HepG2 (cell line): ENCODE data around the gene BCAS3. TPM values are rescaled to one million over a fixed set of nuclear protein-coding genes. Genes with fewer than 3 reads are reported as not detected.

Experiments
- ATF6 ChIP-seq: sonication (generic); formaldehyde crosslinking; conservative IDR thresholded peaks from 2 replicates; pipeline ENCODE4 v1.4.0; 2020; ENCODE audit warnings: missing genetic modification reagents
- CHD2 ChIP-seq: IDR thresholded peaks from 2 replicates; pipeline ENCODE4 v1.6.1; 2011; ENCODE audit warnings: low read depth, low read length, improper control_type of control experiment
- EZH2 ChIP-seq: conservative IDR thresholded peaks from 2 replicates; pipeline ENCODE4 v1.6.1; 2012; ENCODE audit warnings: mild to moderate bottlenecking, low read depth, low read length, moderate library complexity
- JARID2 ChIP-seq: sonication (generic); formaldehyde crosslinking; IDR thresholded peaks from 2 replicates; pipeline ENCODE4 v1.8.1; 2023; ENCODE audit warnings: missing genetic modification reagents, inconsistent platforms; ENCODE audit not compliant: insufficient replicate concordance
- MAFK ChIP-seq, 2 experiments: IDR thresholded peaks in 1 of 2; conservative IDR thresholded peaks in 1 of 2; 2 replicates each; pipeline ENCODE4 v1.6.1; 2011; ENCODE audit warnings: improper control_type of control experiment in 2 of 2, low read length in 2 of 2
- NFIC ChIP-seq: IDR thresholded peaks from 2 replicates; pipeline ENCODE4 v1.6.1; 2012; ENCODE audit warnings: mild to moderate bottlenecking, low read length, inconsistent platforms
- RXRA ChIP-seq: sonication (generic); formaldehyde crosslinking; IDR thresholded peaks from 2 replicates; pipeline ENCODE4 v1.5.1; 2020; ENCODE audit warnings: missing genetic modification reagents
- SMARCE1 ChIP-seq: fragments of 450-650 bp; IDR thresholded peaks from 2 replicates; pipeline ENCODE4 v1.6.1; 2017; ENCODE audit warnings: borderline replicate concordance
- SRSF9 ChIP-seq: fragments of 200-400 bp; formaldehyde crosslinking; IDR thresholded peaks from 2 replicates; pipeline ENCODE4 v1.6.1; 2018; ENCODE audit warnings: borderline replicate concordance, mild to moderate bottlenecking, low read depth, low read length; ENCODE audit not compliant: insufficient read depth, poor library complexity, severe bottlenecking
- SRY ChIP-seq: sonication (generic); formaldehyde crosslinking; IDR thresholded peaks from 2 replicates; pipeline ENCODE4 v1.8.0; 2022; ENCODE audit warnings: mild to moderate bottlenecking, missing genetic modification reagents
- SYNCRIP ChIP-seq: fragments of 200-400 bp; formaldehyde crosslinking; IDR thresholded peaks from 2 replicates; pipeline ENCODE4 v1.6.1; 2018; ENCODE audit warnings: mild to moderate bottlenecking, low read depth, low read length; ENCODE audit not compliant: insufficient read depth
- TAF1 ChIP-seq: sonication (generic); formaldehyde crosslinking; IDR thresholded peaks from 2 replicates; pipeline ENCODE4 v1.4.0; 2020; ENCODE audit warnings: missing genetic modification reagents
- TEAD2 ChIP-seq: sonication (generic); formaldehyde crosslinking; IDR thresholded peaks from 2 replicates; pipeline ENCODE4 v1.9.0; 2021; ENCODE audit warnings: missing genetic modification reagents
- TEAD3 ChIP-seq: optimal IDR thresholded peaks from 2 replicates; pipeline ENCODE3; 2016; ENCODE audit warnings: borderline replicate concordance
- TIGD3 ChIP-seq: sonication (generic); formaldehyde crosslinking; IDR thresholded peaks from 2 replicates; pipeline ENCODE4 v1.5.1; 2020; ENCODE audit warnings: mild to moderate bottlenecking, missing genetic modification reagents, borderline replicate concordance
- ZBTB14 ChIP-seq: sonication (generic); formaldehyde crosslinking; IDR thresholded peaks from 2 replicates; pipeline ENCODE4 v1.4.0; 2020; ENCODE audit warnings: missing genetic modification reagents
- ZNF253 ChIP-seq: sonication (generic); formaldehyde crosslinking; IDR thresholded peaks from 2 replicates; pipeline ENCODE4 v1.8.0; 2022; ENCODE audit warnings: mild to moderate bottlenecking, missing genetic modification reagents, borderline replicate concordance
- ZNF546 ChIP-seq: sonication (generic); formaldehyde crosslinking; conservative IDR thresholded peaks from 2 replicates; pipeline ENCODE4 v1.8.1; 2023; ENCODE audit warnings: mild to moderate bottlenecking, missing genetic modification reagents
- ZNF710 ChIP-seq: sonication (generic); formaldehyde crosslinking; IDR thresholded peaks from 2 replicates; pipeline ENCODE4 v1.5.0; 2020; ENCODE audit warnings: mild to moderate bottlenecking, missing genetic modification reagents, borderline replicate concordance
- ZNF782 ChIP-seq: sonication (generic); formaldehyde crosslinking; IDR thresholded peaks from 2 replicates; pipeline ENCODE4 v1.4.0; 2020; ENCODE audit warnings: missing genetic modification reagents, mild to moderate bottlenecking, borderline replicate concordance
- ZSCAN5A ChIP-seq: sonication (generic); formaldehyde crosslinking; IDR thresholded peaks from 2 replicates; pipeline ENCODE4 v1.8.0; 2022; ENCODE audit warnings: mild to moderate bottlenecking, missing genetic modification reagents, borderline replicate concordance
- polyA plus RNA-seq, 8 experiments: library from polyadenylated mRNA; depleted of rRNA in 3 of 8; stranded (reverse) in 7 of 8; unstranded in 1 of 8; fragments of >200 nt; fragmentation: Illumina TruSeq in 4 of 8; extraction: Trizol in 4 of 8; gene quantifications; 2 replicates each; pipeline versions ENCODE4 v1.2.1 to v1.2.3, GENCODE V29; 2011 to 2016; ENCODE audit warnings: low read depth in 4 of 8, missing spikeins in 1 of 8, mixed read lengths in 1 of 8; ENCODE audit not compliant: insufficient read depth in 1 of 8
- total RNA-seq, 5 experiments: library from RNA; depleted of rRNA; stranded (reverse); fragments of >200 nt; fragmentation: Illumina TruSeq; extraction: Trizol; gene quantifications; 2 replicates each; pipeline ENCODE4 v1.2.3, GENCODE V29; 2016; ENCODE audit warnings: low read depth in 1 of 5

The BCAS3 gene
- total and polyA plus RNA-seq, 2 of the 13 experiments (the other 11 are each of a cell fraction or from before 2014, with no cell fraction given): 10.7 to 11.2 TPM

- TF ChIP-seq SRSF9: no peak
- peak in 1 of 2 experiments; percentile 24; a peak in 2 of 4 replicates for TF ChIP-seq MAFK (conservative IDR thresholded peaks at IDR 0.05 in 1 of 2, IDR thresholded peaks at IDR 0.05 in 1 of 2; ENCODE audit: low read length in 2 of 2)
- peak; percentile 80; the same call in 1 of the 2 replicates for TF ChIP-seq ATF6 (CRISPR knock-in tag)
- TF ChIP-seq CHD2: no peak
- TF ChIP-seq TIGD3 (CRISPR knock-in tag): no peak
- TF ChIP-seq SYNCRIP: no peak
- TF ChIP-seq EZH2: no peak
- TF ChIP-seq SRY: no peak
- TF ChIP-seq ZSCAN5A: peak; percentile 94
- peak; percentile 94 for TF ChIP-seq JARID2 (CRISPR knock-in tag)
- no peak; the same call in 1 of the 2 replicates for TF ChIP-seq ZNF710 (CRISPR knock-in tag)
- no peak for TF ChIP-seq TEAD2 (CRISPR knock-in tag)
- no peak; the same call in 1 of the 2 replicates for TF ChIP-seq TAF1 (CRISPR knock-in tag)
- no peak for TF ChIP-seq ZNF782
- 0 out of 2 replicates have a peak, but pooled peaks have one; percentile 9 for TF ChIP-seq SMARCE1
- TF ChIP-seq TEAD3 (CRISPR knock-in tag): peak; percentile 84
- TF ChIP-seq NFIC: peak; percentile 100
- TF ChIP-seq ZNF253 (CRISPR knock-in tag): no peak
- 0 out of 2 replicates have a peak, but pooled peaks have one; percentile 22 for TF ChIP-seq ZNF546 (CRISPR knock-in tag)
- TF ChIP-seq RXRA (CRISPR knock-in tag): peak; percentile 84; the same call in 1 of the 2 replicates
- no peak for TF ChIP-seq ZBTB14 (CRISPR knock-in tag)
These were observed 658.4 kb downstream of the BCAS3 start (continued) for GRCh38 chr17:61335845-61336655.
